Esophagus muscularis mucosa (tissue), 4 donors: ENCODE measurements around the gene ZNF248.

Experiments
- EP300 ChIP-seq: sonication (generic); formaldehyde crosslinking; IDR thresholded peaks from one replicate; pipeline ENCODE4 v1.6.1; 2017; ENCODE audit warnings: antibody characterized with exemption
- POLR2A ChIP-seq: fragments of 450-650 bp; IDR thresholded peaks from one replicate; pipeline ENCODE4 v1.6.1; 2017; ENCODE audit warnings: antibody characterized with exemption, moderate library complexity, mild to moderate bottlenecking, low read depth
- POLR2AphosphoS5 ChIP-seq, 2 donors: sonication (generic); formaldehyde crosslinking; IDR thresholded peaks; one replicate each; pipeline ENCODE4 v1.6.1; 2017; ENCODE audit warnings: antibody characterized with exemption in 2 of 2
- TF ChIP-seq, protein P1 (sequence below), 3 experiments: fragments of 200-600 bp in 2 of 3; fragments of 450-650 bp in 1 of 3; sonication (generic) in 2 of 3; IDR thresholded peaks; one replicate each; pipeline ENCODE4 v1.5.1; 2017 to 2019; ENCODE audit warnings: antibody characterized with exemption in 3 of 3, mild to moderate bottlenecking in 2 of 3, moderate library complexity in 1 of 3

DNA sequence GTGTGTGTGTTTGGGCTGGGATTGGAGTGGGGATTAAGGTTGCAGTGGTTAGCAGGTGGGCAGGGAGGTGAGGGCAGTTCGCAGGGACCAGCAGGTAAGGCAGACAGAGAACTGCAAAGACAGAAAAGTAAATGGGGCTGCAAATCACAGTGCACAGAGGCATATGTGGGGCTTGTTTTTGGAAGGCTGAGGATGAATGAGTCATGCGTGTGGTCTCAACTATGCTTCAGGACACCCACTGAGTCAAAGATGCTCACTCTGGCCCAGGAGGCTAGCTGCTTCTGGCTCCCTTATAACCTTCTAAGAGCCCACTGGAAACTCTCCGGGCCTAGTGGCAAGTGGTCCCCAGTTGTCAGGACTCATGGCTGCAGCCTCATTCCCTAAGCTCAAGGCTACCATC, 118.2 kb downstream of the ZNF248 start:
- TF ChIP-seq, protein P1, sequence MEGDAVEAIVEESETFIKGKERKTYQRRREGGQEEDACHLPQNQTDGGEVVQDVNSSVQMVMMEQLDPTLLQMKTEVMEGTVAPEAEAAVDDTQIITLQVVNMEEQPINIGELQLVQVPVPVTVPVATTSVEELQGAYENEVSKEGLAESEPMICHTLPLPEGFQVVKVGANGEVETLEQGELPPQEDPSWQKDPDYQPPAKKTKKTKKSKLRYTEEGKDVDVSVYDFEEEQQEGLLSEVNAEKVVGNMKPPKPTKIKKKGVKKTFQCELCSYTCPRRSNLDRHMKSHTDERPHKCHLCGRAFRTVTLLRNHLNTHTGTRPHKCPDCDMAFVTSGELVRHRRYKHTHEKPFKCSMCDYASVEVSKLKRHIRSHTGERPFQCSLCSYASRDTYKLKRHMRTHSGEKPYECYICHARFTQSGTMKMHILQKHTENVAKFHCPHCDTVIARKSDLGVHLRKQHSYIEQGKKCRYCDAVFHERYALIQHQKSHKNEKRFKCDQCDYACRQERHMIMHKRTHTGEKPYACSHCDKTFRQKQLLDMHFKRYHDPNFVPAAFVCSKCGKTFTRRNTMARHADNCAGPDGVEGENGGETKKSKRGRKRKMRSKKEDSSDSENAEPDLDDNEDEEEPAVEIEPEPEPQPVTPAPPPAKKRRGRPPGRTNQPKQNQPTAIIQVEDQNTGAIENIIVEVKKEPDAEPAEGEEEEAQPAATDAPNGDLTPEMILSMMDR (IDR thresholded peaks at IDR 0.05): no peak
- TF ChIP-seq POLR2AphosphoS5 (IDR thresholded peaks at IDR 0.05): no peak
- no peak for TF ChIP-seq POLR2A
- TF ChIP-seq EP300: no peak
